Stomach smooth muscle (tissue), 2 donors: ENCODE measurements around the gene MAP3K13.

Experiments used
- H3K27ac ChIP-seq: one replicate; pipeline ENCODE4 v1.7.0; 2013; ENCODE audit warnings: mild to moderate bottlenecking, low read length, inconsistent platforms
- H3K27me3 ChIP-seq, 2 donors: one replicate each; pipeline ENCODE4 v1.7.0; 2013; ENCODE audit warnings: low read length in 2 of 2; ENCODE audit not compliant: insufficient read depth in 2 of 2, control insufficient read depth in 1 of 2
- H3K36me3 ChIP-seq, 2 donors: one replicate each; pipeline ENCODE4 v1.7.0; 2013; ENCODE audit warnings: low read length in 2 of 2; ENCODE audit not compliant: control insufficient read depth in 2 of 2, insufficient read depth in 2 of 2
- H3K4me1 ChIP-seq: one replicate; pipeline ENCODE4 v1.7.0; 2013; ENCODE audit warnings: low read length; ENCODE audit not compliant: control insufficient read depth, insufficient read depth
- H3K4me3 ChIP-seq, 2 donors: one replicate each; pipeline ENCODE4 v1.7.0; 2013; ENCODE audit warnings: low read length in 2 of 2
- H3K9ac ChIP-seq, 2 donors: one replicate each; pipeline ENCODE4 v1.7.0; 2013; ENCODE audit warnings: low read length in 2 of 2, mild to moderate bottlenecking in 1 of 2
- H3K9me3 ChIP-seq, 2 donors: one replicate each; pipeline ENCODE4 v1.7.0; 2013; ENCODE audit warnings: low read length in 2 of 2; ENCODE audit not compliant: control insufficient read depth in 2 of 2
- donor health status: healthy.
- donor health status: Pancreatic carcinoma.

MAP3K13 gene

DNA sequence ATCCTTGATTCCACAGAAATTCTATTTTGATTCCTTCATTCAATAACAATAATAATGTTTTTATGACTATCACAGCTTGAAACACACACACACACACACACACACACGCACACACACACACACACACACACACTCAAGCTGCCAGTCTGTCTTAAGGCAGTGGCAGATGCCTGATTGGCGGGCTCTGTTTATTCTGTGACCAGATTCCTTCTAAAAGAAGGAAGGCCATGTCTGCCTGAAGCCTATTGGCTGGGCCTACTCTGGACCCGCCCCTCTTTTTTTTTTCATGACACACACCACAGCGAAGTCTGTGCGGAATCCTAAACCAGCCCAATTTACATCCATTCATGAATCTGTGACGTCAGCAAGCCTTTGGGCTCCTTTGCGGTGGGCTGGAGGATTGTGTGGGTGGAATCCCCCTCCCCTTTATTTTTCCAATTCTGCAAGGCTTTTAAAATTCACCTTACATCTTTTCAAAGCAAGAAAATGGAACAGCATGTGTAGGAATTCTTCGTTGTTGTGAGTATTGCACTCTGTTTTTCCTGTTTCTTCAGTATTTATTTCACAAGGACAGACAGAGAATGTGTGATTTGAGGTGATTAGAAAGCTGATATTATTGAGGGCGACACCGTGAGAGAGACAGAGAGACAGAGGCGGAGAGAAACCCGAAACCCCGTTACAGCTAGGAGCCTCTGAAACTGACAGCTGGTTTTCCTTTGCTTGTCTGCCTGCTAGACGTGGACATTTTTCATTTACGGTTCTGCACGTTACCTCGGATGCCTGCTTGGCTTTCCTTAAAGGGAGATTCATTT lies at the start of gene MAP3K13:
TSS of gene MAP3K13 (plus strand) at position 287 of the 812 bp plus-strand sequence. CDS start 65,446 bp downstream, outside the sequence.
- H3K4me3 ChIP-seq: peak within 1 kb of the TSS; percentile 86 to 99
- H3K9ac ChIP-seq: peak within 1 kb of the TSS; percentile 71 to 88
- peak within 1 kb of the TSS; percentile 25 for H3K27ac ChIP-seq
- H3K4me1 ChIP-seq: no peaks in the 10 kb centered on the region
- H3K36me3 ChIP-seq: no peaks in the 10 kb centered on the region
- no peaks in the 10 kb centered on the region for H3K9me3 ChIP-seq
- no peaks in the 10 kb centered on the region for H3K27me3 ChIP-seq

GRCh38 chr3:185313693-185314246 lies 49.2 kb upstream of the MAP3K13 start:
- Histone ChIP-seq H3K36me3 (no peaks in the 10 kb centered on the region), H3K9ac (no peak overlapping the region), H3K27me3 (no peaks in the 10 kb centered on the region), H3K4me3 (no peak overlapping the region), H3K9me3 (peaks cover 0 to 5% of the 10 kb centered on the region in 2 donors), H3K4me1 (no peaks in the 10 kb centered on the region), H3K27ac (no peak overlapping the region)

GRCh38 chr3:185316740-185317412 lies 46.1 kb upstream of the MAP3K13 start:
- Histone ChIP-seq H3K27ac (no peak overlapping the region), H3K9me3 (no peaks in the 10 kb centered on the region), H3K27me3 (no peaks in the 10 kb centered on the region), H3K9ac (no peak overlapping the region), H3K4me1 (no peaks in the 10 kb centered on the region), H3K36me3 (no peaks in the 10 kb centered on the region), H3K4me3 (no peak overlapping the region)

DNA sequence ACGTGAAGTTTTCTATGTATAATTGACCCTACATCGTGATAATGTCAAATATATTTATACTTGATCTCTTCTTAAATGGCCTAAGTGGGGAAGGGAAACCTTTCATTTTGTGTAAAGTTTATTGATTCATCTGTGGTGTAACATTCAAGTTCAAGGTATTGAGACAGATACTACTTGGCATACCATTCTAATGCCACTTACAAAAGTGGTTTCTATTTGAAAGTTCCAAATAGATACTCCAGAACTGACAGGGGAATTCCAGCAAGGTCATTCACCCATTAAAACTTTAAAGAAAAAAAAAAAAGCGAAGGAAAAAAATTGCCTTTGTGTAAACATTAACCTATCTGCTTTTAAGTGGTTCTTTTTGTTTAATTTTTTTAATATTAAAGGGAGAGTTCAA lies 45.3 kb upstream of the MAP3K13 start:
- H3K27me3 ChIP-seq: no peaks in the 10 kb centered on the region
- H3K4me1 ChIP-seq: no peaks in the 10 kb centered on the region
- no peak overlapping the region for H3K4me3 ChIP-seq
- H3K27ac ChIP-seq: no peak overlapping the region
- no peak overlapping the region for H3K9ac ChIP-seq
- no peaks in the 10 kb centered on the region for H3K9me3 ChIP-seq
- H3K36me3 ChIP-seq: no peaks in the 10 kb centered on the region

GRCh38 chr3:185318141-185318540 lies 44.8 kb upstream of the MAP3K13 start:
- no peak overlapping the region for H3K9ac ChIP-seq
- no peaks in the 10 kb centered on the region for H3K9me3 ChIP-seq
- H3K27ac ChIP-seq: no peak overlapping the region
- H3K4me1 ChIP-seq: no peaks in the 10 kb centered on the region
- no peaks in the 10 kb centered on the region for H3K36me3 ChIP-seq
- H3K4me3 ChIP-seq: no peak overlapping the region
- H3K27me3 ChIP-seq: no peaks in the 10 kb centered on the region

- Histone ChIP-seq H3K9ac (no peak overlapping the region), H3K9me3 (no peaks in the 10 kb centered on the region), H3K36me3 (no peaks in the 10 kb centered on the region), H3K4me1 (no peaks in the 10 kb centered on the region), H3K27me3 (no peaks in the 10 kb centered on the region), H3K4me3 (no peak overlapping the region), H3K27ac (no peak overlapping the region)
Observed at GRCh38 chr3:185319801-185320200, 43.1 kb upstream of the MAP3K13 start.

DNA sequence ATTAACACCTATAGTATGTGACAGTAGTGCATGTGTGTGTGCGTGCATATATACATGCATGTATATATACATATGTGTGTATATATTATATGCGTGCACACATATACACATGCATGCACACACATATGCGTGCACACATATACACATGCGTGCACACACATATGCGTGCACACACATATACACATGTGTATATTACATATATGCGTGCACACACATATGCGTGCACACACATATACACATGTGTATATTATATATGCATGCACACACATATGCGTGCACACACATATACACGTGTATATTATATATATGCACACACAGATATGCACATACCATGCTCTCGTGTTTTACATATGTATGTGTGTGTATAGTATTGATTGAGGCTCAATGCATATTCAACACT lies 42.0 kb upstream of the MAP3K13 start:
- Histone ChIP-seq H3K27me3 (no peaks in the 10 kb centered on the region), H3K4me3 (no peak overlapping the region), H3K9ac (no peak overlapping the region), H3K9me3 (no peaks in the 10 kb centered on the region), H3K27ac (no peak overlapping the region), H3K4me1 (no peaks in the 10 kb centered on the region), H3K36me3 (no peaks in the 10 kb centered on the region)

- H3K9ac ChIP-seq: no peak overlapping the region
- no peak overlapping the region for H3K27ac ChIP-seq
- no peaks in the 10 kb centered on the region for H3K4me1 ChIP-seq
- H3K4me3 ChIP-seq: peak overlapping the region in 1 of 2 donors; percentile 23
- H3K36me3 ChIP-seq: no peaks in the 10 kb centered on the region
- no peaks in the 10 kb centered on the region for H3K27me3 ChIP-seq
- no peaks in the 10 kb centered on the region for H3K9me3 ChIP-seq
Observed at GRCh38 chr3:185322101-185322719, 40.7 kb upstream of the MAP3K13 start.

- Histone ChIP-seq H3K36me3 (no peaks in the 10 kb centered on the region), H3K4me1 (no peaks in the 10 kb centered on the region), H3K27me3 (no peaks in the 10 kb centered on the region), H3K9me3 (no peaks in the 10 kb centered on the region), H3K27ac (no peak overlapping the region), H3K9ac (no peak overlapping the region), H3K4me3 (no peak overlapping the region)
Observed at GRCh38 chr3:185325946-185326791, 36.8 kb upstream of the MAP3K13 start.

DNA sequence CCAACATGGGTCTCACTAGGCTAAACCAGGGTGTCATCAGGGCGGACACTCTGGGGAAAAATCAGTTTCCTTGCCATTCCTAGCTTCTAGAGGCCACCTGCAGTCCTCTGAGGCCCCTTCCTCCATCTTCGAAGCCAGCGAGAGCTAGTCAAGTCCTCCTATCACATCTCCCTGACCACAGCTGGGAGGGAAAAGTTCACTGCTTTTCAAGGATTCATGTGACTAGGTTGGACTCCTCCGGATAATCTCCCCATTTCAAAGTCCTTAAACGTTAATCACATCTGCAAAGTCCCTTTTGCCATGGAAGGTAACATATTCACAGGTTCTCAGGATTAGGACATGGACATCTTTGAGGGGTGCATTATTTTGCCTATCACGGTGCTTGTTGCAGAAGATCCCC lies 35.9 kb upstream of the MAP3K13 start:
- Histone ChIP-seq H3K9ac (no peak overlapping the region), H3K4me3 (no peak overlapping the region), H3K27me3 (no peaks in the 10 kb centered on the region), H3K36me3 (no peaks in the 10 kb centered on the region), H3K27ac (no peak overlapping the region), H3K4me1 (no peaks in the 10 kb centered on the region), H3K9me3 (no peaks in the 10 kb centered on the region)
